ENCODE measurements around the gene CGNL1. TPM values are rescaled to one million over a fixed set of nuclear protein-coding genes. Genes with fewer than 3 reads are reported as not detected.

Gene CGNL1
- total and polyA plus RNA-seq, 10 of the 15 experiments (the other 5 are each of a cell fraction or from before 2014, with no cell fraction given), result under 0.01 to 0.27 (median 0.04) TPM; not detected in 3

DNA sequence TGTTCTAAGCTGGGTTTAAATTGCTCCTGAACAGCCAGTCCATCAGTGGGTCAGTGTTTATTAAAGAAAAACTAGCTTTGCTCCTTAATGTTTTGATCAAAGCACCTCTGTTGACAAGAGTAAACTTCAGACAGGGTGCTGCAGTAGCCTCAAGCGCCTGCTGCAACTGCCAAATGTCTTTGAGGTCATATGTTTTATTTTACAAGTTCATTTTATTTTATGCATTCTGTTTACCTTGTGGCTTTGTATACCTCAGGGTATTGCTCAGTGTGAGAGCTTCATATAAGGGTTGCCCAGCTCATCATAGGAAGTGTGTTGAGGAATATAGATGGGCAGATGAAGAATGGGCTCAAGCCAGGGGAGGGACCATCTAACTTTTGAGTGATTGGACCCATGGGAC lies 223.9 kb downstream of the CGNL1 start (continued):
- TF ChIP-seq, protein P1, sequence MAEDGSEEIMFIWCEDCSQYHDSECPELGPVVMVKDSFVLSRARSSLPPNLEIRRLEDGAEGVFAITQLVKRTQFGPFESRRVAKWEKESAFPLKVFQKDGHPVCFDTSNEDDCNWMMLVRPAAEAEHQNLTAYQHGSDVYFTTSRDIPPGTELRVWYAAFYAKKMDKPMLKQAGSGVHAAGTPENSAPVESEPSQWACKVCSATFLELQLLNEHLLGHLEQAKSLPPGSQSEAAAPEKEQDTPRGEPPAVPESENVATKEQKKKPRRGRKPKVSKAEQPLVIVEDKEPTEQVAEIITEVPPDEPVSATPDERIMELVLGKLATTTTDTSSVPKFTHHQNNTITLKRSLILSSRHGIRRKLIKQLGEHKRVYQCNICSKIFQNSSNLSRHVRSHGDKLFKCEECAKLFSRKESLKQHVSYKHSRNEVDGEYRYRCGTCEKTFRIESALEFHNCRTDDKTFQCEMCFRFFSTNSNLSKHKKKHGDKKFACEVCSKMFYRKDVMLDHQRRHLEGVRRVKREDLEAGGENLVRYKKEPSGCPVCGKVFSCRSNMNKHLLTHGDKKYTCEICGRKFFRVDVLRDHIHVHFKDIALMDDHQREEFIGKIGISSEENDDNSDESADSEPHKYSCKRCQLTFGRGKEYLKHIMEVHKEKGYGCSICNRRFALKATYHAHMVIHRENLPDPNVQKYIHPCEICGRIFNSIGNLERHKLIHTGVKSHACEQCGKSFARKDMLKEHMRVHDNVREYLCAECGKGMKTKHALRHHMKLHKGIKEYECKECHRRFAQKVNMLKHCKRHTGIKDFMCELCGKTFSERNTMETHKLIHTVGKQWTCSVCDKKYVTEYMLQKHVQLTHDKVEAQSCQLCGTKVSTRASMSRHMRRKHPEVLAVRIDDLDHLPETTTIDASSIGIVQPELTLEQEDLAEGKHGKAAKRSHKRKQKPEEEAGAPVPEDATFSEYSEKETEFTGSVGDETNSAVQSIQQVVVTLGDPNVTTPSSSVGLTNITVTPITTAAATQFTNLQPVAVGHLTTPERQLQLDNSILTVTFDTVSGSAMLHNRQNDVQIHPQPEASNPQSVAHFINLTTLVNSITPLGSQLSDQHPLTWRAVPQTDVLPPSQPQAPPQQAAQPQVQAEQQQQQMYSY (CRISPR knock-in tag; IDR thresholded peaks at IDR 0.05), result no peak

Small RNAs within 50 kb of the gene (small RNA-seq; reads per million reads assigned to genes)
- gene RNU6-844P, result not detected

Other genes with a start within 250 kb of the CGNL1 start
- gene MYZAP, start 215.4 kb downstream of the CGNL1 start, total RNA-seq (2014; rRNA removed), result not detected in 2 replicates
- not detected in 2 replicates for gene MYZAP, start 215.4 kb downstream of the CGNL1 start, total RNA-seq (2014; rRNA removed; fragmentation: Illumina TruSeq; extraction: Trizol)
- gene MYZAP, start 215.4 kb downstream of the CGNL1 start, total RNA-seq (2021), result not detected in 2 replicates
- gene MYZAP, start 215.4 kb downstream of the CGNL1 start, polyA plus RNA-seq (2011; rRNA removed), result not detected in 2 replicates
- not detected in 2 replicates for gene MYZAP, start 215.4 kb downstream of the CGNL1 start, polyA plus RNA-seq (2014; fragmentation: Illumina TruSeq; extraction: Trizol)
- gene MYZAP, start 215.4 kb downstream of the CGNL1 start, polyA plus RNA-seq (2014; fragmentation: Nextera tagmentation; extraction: Ambion mirVana), result not detected
- not detected in 2 replicates for gene MYZAP, start 215.4 kb downstream of the CGNL1 start, polyA plus RNA-seq (2014; rRNA removed)
- not detected for gene MYZAP, start 215.4 kb downstream of the CGNL1 start, polyA plus RNA-seq (2016; fragmentation: Nextera tagmentation; extraction: Ambion mirVana)

Measured in GM12878 (cell line).